ENCODE results near the gene ARHGEF4.
"Not testable (repeated sequence)": the region's sequence is repeated elsewhere in the genome, so short reads cannot be mapped to it uniquely, and the experiment has no call there.

The ARHGEF4 gene

GRCh38 chr2:130887643-130888042 lies 50.9 kb downstream of the ARHGEF4 start:
- DNase-seq, result no peak

GRCh38 chr2:130890941-130891669 lies 54.4 kb downstream of the ARHGEF4 start:
- no peak for DNase-seq

- no peak for DNase-seq
Observed at GRCh38 chr2:130891966-130892365, 55.3 kb downstream of the ARHGEF4 start.

GRCh38 chr2:130892793-130893785 lies 56.4 kb downstream of the ARHGEF4 start:
- no peak for DNase-seq

- no peak for DNase-seq
Observed at GRCh38 chr2:130894326-130894942, 57.7 kb downstream of the ARHGEF4 start.

- no peak for DNase-seq
Observed at GRCh38 chr2:130896813-130897212, 60.1 kb downstream of the ARHGEF4 start.

- DNase-seq, result no peak
Observed at GRCh38 chr2:130898553-130898952, 61.8 kb downstream of the ARHGEF4 start.

GRCh38 chr2:130899306-130899705 lies 62.6 kb downstream of the ARHGEF4 start:
- no peak for DNase-seq

GRCh38 chr2:130901061-130901460 lies 64.3 kb downstream of the ARHGEF4 start:
- DNase-seq, result no peak

GRCh38 chr2:130901626-130902025 lies 64.9 kb downstream of the ARHGEF4 start:
- DNase-seq, result not testable (repeated sequence)

GRCh38 chr2:130908832-130909231 lies 72.1 kb downstream of the ARHGEF4 start:
- DNase-seq, result no peak

- DNase-seq, result no peak
Observed at GRCh38 chr2:130910931-130911330, 74.2 kb downstream of the ARHGEF4 start.

GRCh38 chr2:130911482-130911881 lies 74.8 kb downstream of the ARHGEF4 start:
- DNase-seq, result no peak

- DNase-seq, result no peak
Observed at GRCh38 chr2:130911996-130912395, 75.3 kb downstream of the ARHGEF4 start.

GRCh38 chr2:130912471-130912870 lies 75.8 kb downstream of the ARHGEF4 start:
- DNase-seq, result no peak

GRCh38 chr2:130913891-130914290 lies 77.2 kb downstream of the ARHGEF4 start:
- DNase-seq, result no peak

- no peak for DNase-seq
Observed at GRCh38 chr2:130915149-130915548, 78.4 kb downstream of the ARHGEF4 start.

- DNase-seq, result no peak
Observed at GRCh38 chr2:130915595-130916437, 79.1 kb downstream of the ARHGEF4 start.

GRCh38 chr2:130916438-130916705 lies 79.7 kb downstream of the ARHGEF4 start:
- DNase-seq, result no peak

- DNase-seq, result no peak
Observed at GRCh38 chr2:130917006-130917688, 80.4 kb downstream of the ARHGEF4 start.

- DNase-seq, result no peak
Observed at GRCh38 chr2:130918393-130918792, 81.7 kb downstream of the ARHGEF4 start.

Measured in hematopoietic multipotent progenitor cell treated with erythropoietin and hydrocortisone succinate and interleukin-3 and kit ligand, for 8 days (in vitro differentiated cells).